GM12873 (cell line): ENCODE data around the gene TMEM219.

Experiments used
- TF ChIP-seq, protein P1 (sequence below): IDR thresholded peaks from 2 replicates; pipeline ENCODE4 v1.5.1; 2012; ENCODE audit warnings: low read depth, mild to moderate bottlenecking, moderate library complexity, low read length, control low read depth; ENCODE audit not compliant: insufficient read depth; ENCODE audit errors: missing control alignments

Gene TMEM219

GRCh38 chr16:29992344-29992967, 30.6 kb downstream of the TMEM219 start:
- TF ChIP-seq, protein P1, sequence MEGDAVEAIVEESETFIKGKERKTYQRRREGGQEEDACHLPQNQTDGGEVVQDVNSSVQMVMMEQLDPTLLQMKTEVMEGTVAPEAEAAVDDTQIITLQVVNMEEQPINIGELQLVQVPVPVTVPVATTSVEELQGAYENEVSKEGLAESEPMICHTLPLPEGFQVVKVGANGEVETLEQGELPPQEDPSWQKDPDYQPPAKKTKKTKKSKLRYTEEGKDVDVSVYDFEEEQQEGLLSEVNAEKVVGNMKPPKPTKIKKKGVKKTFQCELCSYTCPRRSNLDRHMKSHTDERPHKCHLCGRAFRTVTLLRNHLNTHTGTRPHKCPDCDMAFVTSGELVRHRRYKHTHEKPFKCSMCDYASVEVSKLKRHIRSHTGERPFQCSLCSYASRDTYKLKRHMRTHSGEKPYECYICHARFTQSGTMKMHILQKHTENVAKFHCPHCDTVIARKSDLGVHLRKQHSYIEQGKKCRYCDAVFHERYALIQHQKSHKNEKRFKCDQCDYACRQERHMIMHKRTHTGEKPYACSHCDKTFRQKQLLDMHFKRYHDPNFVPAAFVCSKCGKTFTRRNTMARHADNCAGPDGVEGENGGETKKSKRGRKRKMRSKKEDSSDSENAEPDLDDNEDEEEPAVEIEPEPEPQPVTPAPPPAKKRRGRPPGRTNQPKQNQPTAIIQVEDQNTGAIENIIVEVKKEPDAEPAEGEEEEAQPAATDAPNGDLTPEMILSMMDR: no peak

DNA sequence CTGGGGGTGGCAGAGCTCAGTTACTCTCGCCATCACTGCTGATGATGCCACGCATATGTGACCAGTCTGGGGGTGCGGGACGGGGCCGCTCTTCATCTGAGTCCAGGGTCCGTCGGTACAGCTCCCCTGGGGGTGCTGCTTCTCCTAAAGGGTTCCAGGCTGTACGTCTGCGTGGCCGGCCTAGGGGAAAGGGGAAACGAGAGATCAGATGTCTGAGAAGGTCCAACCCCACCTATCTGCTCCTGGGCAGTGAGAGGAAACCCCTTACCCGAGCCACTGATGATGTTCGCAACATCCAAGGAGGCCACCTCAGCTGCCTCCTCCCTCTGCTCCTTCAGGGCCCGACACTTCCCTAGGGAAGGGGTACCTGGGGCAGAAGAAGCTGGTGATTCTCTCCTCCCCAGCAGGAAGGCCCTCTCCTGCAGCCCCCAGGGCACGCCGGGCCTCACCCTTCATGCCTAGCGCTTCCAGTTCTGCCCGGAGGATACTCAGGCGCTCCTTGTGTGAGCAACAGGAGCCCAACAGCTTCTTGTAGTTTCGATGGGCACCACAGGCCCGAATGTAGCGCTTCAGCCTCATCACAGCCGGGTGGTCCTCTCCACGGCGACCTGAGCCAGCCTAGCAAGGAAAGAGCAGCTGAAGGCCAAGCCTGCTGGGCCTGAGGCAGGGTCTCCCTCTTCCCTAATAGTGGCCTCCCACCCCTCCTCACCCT, 31.5 kb downstream of the TMEM219 start:
- TF ChIP-seq, protein P1: no peak

- TF ChIP-seq, protein P1: no peak
Observed at GRCh38 chr16:29993903-29994599, 32.2 kb downstream of the TMEM219 start.

- TF ChIP-seq, protein P1: no peak
Observed at GRCh38 chr16:29994600-29995323, 32.9 kb downstream of the TMEM219 start.

DNA sequence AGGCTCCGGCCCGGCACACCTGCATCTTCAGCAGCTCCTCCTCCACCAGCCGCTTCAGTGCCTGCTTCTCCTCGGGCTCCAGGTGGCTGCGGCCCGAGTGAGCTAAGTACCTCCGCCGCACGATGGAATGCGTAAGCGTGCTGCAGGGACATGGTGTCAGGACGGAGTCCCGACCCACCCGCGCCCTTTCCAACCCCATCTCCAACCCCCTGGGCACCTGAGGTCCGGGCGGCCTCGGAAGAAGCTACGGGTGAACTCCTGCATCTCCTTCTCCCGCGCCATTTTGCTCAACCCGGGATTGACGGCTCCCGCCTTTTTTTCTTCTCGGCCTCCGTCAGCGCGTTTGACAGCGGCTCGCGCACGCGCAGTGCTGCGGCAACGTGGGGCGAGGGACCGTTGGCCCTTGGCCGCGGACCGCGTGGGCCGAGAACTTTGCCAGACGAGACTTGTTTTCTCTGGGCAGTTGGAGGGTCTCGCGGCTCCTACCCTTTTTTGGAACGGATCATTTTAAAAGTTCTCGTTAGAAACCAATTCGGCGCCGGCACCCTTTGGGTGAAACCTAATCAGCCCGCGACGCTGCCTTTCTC, 33.5 kb downstream of the TMEM219 start, which contains the start of gene HIRIP3:
Gene HIRIP3 (minus strand): TSS at position 294 of the 587 bp plus-strand sequence. CDS start 12 bp downstream, at position 282.
- TF ChIP-seq, protein P1: no peak

GRCh38 chr16:29995911-29996765, 34.3 kb downstream of the TMEM219 start, which contains the start of gene INO80E:
Gene INO80E, plus strand, starts transcription at chr16:29996241. Its CDS starts 70 bp downstream, at chr16:29996311.
- TF ChIP-seq, protein P1: peak; percentile 9
